Bronchial epithelial cell (primary cell): ENCODE results near the gene MAP4. TPM values are rescaled to one million over a fixed set of nuclear protein-coding genes. Genes with fewer than 3 reads are reported as not detected.

ENCODE experiments used
- DNase-seq: peaks from one replicate; pipeline ENCODE4 v3.0.0-alpha.2; 2010; ENCODE audit warnings: low read depth
- FAIRE-seq: peaks from 2 replicates; lab custom pipeline; 2011; peaks lifted over from hg19 to GRCh38; lab: Jason Lieb, UNC
- H3K27me3 ChIP-seq: 2 replicates; pipeline ENCODE4 v1.5.1; 2011; ENCODE audit warnings: low read length; ENCODE audit not compliant: control insufficient read depth, insufficient read depth
- H3K36me3 ChIP-seq: 2 replicates; pipeline ENCODE4 v1.5.1; 2011; ENCODE audit warnings: low read length; ENCODE audit not compliant: control insufficient read depth, insufficient read depth
- H3K4me3 ChIP-seq: 2 replicates; pipeline ENCODE4 v1.5.1; 2011; ENCODE audit warnings: mild to moderate bottlenecking, low read depth, low read length, control low read depth
- CTCF ChIP-seq: IDR thresholded peaks from 2 replicates; pipeline ENCODE4 v1.5.1; 2011; ENCODE audit warnings: mild to moderate bottlenecking, moderate library complexity, low read length, control low read depth, inconsistent platforms; ENCODE audit not compliant: insufficient read depth, severe bottlenecking
- total RNA-seq: library from RNA; depleted of rRNA; stranded (reverse); fragments of >200 nt; gene quantifications from 2 replicates; pipeline ENCODE4 v1.2.1, GENCODE V29; 2014

MAP4 gene
- total RNA-seq, 1 donor from 2014 or later, result 44.8 TPM

GRCh38 chr3:47804577-47804976 lies 211.6 kb downstream of the MAP4 start:
- Histone ChIP-seq H3K4me3 (no peak overlapping the region), H3K36me3 (no peaks in the 10 kb centered on the region), H3K27me3 (no peaks in the 10 kb centered on the region)
- no peak for DNase-seq
- FAIRE-seq, result no peak
- TF ChIP-seq CTCF, result no peak

GRCh38 chr3:47803480-47804025 lies 212.7 kb downstream of the MAP4 start:
- TF ChIP-seq CTCF, result no peak
- no peak for FAIRE-seq
- no peak for DNase-seq
- Histone ChIP-seq H3K27me3 (no peaks in the 10 kb centered on the region), H3K36me3 (no peaks in the 10 kb centered on the region), H3K4me3 (peak overlapping the region; percentile 64)

GRCh38 chr3:47802734-47803479 lies 213.3 kb downstream of the MAP4 start, which contains the start of gene DHX30:
Gene DHX30 (plus strand): TSS chr3:47803138. CDS start chr3:47810684, 7,546 bp downstream.
- DNase-seq, result peak; percentile 71
- H3K36me3 ChIP-seq, result no peaks in the 10 kb centered on the region
- no peaks in the 10 kb centered on the region for H3K27me3 ChIP-seq
- H3K4me3 ChIP-seq, result peak within 1 kb of the TSS; percentile 64
- no peak for TF ChIP-seq CTCF
- FAIRE-seq, result no peak

Other genes starting within 250 kb of the MAP4 start
- 25.6 and 28.7 TPM in 2 replicates for gene SMARCC1, start 234.5 kb downstream of the MAP4 start, total RNA-seq
- gene DHX30, start 213.3 kb downstream of the MAP4 start, total RNA-seq, result 53.2 and 57.2 TPM in 2 replicates
- 1.5 and 2.4 TPM in 2 replicates for gene CDC25A, start 172.0 kb upstream of the MAP4 start, total RNA-seq
- 11.3 and 22.1 TPM in 2 replicates for gene CAMP, start 207.1 kb upstream of the MAP4 start, total RNA-seq
- gene ZNF589, start 224.7 kb upstream of the MAP4 start, total RNA-seq, result 3.7 and 5.8 TPM in 2 replicates